GM19468 (cell line): Measurements from ENCODE around the gene RPTOR.
"Not testable (repeated sequence)": the region's sequence is repeated elsewhere in the genome, so short reads cannot be mapped to it uniquely, and the experiment has no call there.

Experiments used
- ATAC-seq: cut with Tn5 transposase; IDR thresholded peaks from one replicate; pipeline ENCODE4 v1.9.1; 2021; ENCODE audit warnings: mild to moderate bottlenecking, moderate library complexity, moderate number of reproducible peaks; ENCODE audit not compliant: unreplicated experiment; ENCODE audit errors: extremely low read depth

Gene RPTOR

DNA sequence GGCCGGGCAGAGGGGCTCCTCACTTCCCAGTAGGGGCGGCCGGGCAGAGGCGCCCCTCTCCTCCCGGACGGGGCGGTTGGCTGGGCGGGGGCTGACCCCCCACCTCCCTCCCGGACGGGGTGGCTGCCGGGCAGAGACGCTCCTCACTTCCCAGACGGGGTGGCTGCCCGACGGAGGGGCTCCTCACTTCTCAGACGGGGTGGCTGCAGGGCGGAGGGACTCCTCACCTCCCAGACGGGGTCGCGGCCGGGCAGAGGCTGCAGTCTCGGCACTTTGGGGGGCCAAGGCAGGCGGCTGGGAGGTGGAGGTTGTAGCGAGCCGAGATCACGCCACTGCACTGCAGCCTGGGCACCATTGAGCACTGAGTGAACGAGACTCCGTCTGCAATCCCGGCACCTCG is 7.3 kb upstream of the RPTOR start:
- ATAC-seq: not testable (repeated sequence)

DNA sequence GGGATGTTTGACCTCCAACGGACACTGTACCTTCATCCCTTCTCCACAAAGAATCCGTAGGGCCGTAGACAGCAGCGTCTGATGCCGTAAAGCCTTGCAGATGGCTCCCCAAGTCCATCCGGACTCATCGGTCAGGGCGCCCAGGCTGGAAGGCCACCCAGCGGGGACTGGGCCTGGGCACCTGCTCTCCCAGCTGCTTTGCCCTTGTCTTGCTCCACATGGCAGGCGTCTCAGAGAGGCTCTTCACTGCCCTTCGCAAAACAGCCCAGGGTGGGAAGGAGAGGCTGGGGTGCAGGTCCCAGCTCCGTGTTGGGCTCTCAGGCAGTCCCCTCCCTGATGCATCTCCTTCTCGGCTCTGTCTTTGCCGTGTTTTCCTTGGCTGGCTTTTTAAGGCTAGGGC is 6.2 kb upstream of the RPTOR start:
- ATAC-seq: no peak

DNA sequence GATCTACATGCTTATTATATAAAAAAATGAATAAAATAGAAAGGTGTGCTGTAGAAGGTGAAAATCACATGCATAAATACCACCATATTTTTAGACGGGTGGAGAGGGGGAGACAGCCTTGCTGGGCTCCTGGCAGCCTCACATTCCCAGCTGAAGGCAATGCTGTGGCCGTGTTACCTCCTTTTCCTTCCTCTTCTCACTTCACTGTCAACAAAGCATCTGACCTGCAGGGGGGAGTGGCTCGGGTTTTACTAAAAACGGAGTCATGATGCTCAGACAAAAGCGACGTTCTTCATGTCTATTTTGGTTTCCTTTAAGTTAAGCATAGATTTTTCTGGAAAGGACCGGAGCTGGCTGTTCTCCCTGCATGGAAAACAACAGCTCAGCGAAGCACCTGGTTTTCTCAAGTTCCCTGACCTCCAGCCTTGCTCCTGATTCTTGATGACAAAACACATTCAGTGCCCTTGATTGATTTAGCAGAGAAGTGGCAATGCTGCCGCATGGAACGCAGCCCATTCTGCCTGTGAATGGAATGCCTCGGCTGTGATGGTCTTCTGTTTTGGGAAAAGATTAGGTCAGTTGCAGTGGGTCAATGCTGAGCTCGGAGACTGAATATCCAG is 5.5 kb upstream of the RPTOR start:
- no peak for ATAC-seq

DNA sequence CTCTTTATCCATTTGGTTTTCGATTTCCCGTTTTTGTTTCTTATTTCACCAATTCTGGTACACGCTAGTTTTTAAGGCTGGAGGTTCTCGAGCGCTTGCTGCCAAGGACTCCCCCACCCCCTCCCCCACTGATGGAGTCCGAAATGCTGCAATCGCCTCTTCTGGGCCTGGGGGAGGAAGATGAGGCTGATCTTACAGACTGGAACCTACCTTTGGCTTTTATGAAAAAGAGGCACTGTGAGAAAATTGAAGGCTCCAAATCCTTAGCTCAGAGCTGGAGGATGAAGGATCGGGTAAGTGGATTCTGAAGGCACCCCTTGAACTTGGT is 825 bp downstream of the RPTOR start:
- no peak for ATAC-seq

DNA sequence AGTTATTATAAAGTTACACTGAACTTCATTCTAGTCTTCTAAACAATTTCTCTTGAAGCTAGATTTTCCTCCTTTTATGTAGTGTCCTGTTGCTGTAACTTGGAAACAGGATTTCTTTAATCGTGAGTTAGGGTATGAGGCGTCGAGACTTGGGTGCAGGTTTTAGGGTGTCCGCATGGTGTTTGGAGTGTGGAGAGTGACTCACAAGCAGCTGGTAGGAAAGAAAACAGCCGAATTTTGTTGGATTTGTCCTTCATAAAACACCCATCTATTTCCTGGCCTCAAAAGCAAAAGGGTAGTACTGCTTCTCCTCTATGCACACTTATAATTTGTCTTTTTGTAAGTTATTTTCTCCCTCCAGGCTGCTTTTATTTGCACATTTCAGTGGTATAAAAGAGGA is 1.6 kb downstream of the RPTOR start:
- no peak for ATAC-seq

DNA sequence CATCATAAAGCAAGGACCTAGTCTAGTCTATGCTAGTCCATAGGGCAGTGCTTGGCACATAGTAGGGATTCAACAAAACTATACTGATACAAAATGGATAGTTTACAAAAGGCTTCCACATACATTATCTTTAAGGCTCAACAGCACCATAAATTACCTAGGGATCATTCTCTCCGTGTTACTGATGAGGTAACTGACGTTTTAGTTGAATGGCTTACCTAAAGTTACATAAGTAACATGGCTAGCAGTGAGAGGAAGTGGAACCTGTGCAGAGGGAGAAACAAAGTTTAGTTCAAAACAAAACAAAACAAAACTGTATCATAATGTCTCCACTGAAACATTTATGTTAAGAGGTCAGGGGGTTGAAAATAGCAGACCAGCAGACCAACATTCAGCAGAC is 7.9 kb downstream of the RPTOR start:
- ATAC-seq: no peak

DNA sequence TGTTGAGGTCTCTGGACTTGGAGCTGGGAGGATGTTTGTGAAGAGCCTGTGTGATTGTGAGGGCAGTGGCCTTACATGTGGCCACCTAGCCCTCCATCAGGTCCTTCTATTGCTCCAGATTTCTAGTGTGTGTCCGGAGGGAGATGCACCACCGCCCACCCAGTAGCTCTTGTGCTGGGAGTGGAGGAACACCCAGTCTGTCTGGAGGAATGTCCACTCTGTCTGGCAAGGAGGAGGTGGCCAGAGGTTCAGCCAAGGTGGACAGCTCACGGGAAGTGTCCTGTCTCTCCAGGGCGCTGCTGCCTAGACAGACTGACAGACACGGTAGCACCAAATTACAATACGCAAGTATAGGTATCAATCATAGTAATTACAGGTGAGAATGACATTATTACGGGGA is 10.6 kb downstream of the RPTOR start:
- no peak for ATAC-seq

DNA sequence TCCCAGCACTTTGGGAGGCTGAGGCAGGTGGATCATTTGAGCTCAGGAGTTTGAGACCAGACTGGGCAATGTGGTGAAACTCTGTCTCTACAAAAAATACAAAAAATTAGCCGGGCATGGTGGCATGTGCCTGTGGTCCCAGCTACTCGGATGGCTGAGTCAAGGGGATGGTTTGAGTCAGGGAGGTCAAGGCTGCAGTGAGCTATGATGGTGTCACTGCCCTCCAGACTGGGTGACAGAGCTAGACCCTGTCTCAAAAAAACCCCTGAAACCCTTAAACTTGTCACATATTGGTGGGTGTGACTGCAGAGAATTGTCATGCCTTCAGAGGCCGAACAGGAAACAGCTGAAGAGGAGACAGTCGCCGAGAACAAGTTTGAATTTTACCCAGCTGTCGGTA is 13.4 kb downstream of the RPTOR start:
- ATAC-seq: no peak

DNA sequence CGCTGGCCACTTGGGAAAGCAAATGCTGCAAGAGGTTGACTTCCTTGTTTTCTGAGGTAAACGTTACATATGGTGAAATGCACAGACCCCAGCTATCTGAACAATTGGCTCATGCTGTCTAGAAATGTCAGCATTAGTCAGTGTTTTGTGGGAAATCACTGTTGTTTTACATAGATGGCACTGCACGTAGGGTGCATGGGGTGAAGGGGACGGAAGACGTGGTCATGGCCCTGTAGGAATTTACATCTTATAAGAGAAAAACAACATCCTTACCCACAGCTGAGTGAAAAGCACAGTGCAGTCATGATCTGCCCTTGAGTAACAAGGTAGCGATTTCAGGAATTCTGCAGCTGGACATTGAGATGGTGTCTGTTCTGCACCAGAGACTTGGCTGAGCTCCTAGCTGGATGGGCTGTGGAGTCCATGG is 15.2 kb downstream of the RPTOR start:
- ATAC-seq: no peak

DNA sequence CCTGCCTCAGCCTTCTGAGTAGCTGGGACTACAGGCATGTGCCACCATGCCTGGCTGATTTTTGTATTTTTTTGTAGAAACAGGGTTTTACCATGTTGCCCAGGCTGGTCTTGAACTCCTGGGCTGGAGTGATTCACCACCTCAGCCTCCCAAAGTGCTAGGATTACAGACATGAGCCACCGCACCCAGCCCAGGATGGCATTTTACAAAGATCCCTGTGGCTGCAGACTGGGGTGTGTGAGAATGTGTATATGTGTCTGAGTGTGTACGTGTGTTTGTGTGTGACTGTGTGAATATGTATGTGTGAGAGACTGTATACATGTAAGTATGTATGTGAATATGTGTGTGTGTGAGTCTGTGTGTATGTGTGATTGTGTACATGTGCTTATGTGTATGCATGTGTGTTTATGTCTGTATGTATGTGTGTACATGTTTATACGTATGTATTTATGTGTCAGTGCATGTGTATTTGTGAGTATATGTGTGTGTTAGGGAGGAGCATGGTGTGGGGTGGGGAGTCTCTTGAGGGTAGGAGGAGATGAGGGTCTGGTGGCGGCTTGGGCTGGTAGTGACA is 17.0 kb downstream of the RPTOR start:
- ATAC-seq: no peak

DNA sequence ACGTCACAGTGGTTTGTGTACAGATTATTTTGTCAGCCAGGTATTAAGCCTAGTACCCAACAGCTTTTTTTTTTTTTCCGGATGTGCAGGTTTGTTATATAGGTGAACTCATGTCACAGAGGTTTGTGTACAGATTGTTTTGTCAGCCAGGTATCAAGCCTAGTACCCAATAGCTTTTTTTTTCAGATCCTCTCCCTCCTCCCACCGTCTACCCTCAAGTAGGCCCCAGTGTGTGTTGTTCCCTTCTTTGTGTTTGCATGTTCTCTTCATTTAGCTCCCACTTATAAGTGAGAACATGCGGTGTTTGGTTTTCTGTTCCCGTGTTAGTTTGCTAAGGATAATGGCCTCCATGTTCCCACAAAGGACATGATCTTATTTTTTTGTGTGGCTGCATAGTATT is 19.9 kb downstream of the RPTOR start:
- ATAC-seq: no peak

DNA sequence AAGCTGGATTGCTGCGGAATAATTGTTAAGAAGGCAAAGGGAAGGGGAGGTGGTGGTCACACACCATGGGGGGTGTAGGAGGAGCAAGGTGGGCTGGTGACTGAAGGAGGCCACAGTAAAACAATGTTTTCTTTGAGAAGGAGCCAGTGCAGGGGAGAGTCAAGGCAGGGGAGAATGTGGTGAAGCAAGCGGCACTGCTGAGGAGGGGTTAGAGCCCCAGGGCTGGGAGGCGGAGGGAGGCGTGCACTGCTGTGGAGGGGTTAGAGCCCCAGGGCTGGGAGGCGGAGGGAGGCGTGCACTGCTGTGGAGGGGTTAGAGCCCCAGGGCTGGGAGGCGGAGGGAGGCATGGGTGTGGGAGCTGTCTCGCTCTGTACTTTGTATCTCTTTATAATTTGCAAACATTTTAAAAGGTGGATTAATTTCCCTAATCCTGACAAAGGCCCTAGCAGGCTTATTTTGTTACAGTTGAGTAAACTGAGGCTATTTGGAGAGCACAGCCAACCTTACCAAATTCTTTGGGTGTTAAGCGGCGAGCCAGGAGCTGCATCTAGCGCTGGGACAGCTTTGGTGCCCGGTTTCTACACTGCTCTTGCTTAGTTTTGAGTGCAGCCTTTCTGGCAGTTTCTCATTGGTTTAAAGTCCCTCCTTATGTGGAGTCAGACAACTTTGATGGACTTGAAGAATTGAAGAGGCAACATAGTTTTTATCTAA is 20.9 kb downstream of the RPTOR start:
- ATAC-seq: no peak

DNA sequence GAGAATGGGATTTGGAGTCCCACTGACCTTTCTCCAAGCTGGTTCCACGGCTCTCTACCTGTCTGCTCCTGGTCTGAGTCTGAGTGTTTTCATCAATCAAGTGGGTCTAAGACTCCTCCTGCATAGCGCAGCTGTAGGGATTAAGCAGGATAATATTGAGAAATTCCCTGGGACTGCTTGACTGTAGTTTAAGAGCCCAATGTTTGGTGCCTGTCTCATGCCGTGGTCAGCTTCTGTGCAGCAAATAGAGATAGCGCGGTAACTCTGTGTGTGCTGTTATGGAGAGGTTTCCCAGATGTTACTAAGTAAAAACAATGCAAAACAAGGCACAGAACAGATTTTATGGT is 21.4 kb downstream of the RPTOR start:
- ATAC-seq: no peak

DNA sequence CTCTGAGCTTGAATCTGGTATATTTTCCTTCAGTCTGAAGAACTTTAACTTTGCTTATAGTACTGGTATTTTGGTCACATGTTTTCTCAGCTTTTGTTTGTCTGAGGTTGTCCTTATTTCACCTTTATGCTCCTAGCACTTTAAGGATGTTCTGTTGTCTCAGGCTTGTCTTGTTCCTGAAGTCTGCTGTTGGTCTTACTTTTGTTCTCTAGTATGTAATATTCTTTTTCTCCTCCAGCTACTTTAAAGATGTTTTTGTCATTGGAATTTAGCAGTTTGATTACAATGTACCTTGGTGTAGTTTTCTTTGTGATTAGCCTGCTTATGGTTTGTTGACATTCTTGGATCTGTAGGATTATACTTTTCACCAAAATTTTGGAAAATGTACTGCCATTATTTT is 23.6 kb downstream of the RPTOR start:
- no peak for ATAC-seq

DNA sequence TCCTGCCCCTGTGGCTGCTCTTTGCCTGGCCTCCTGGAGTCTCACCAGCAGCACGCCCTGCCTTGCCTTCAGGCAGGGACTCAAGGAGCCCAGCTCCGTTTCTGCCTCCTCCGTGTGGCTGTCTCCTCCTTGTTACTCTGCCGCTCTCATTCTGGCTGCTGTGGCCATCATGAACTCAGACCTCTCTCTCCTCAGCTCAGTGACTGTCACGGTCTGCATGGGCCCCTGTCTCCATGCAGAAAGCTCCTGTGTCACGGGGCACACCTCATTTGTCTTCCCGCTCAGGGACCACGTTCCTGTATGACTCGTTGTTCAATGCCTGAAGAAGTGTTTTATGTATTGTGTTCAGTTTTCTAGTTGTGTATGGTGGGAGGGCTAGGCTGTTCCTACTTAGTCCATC is 25.3 kb downstream of the RPTOR start:
- ATAC-seq: no peak

DNA sequence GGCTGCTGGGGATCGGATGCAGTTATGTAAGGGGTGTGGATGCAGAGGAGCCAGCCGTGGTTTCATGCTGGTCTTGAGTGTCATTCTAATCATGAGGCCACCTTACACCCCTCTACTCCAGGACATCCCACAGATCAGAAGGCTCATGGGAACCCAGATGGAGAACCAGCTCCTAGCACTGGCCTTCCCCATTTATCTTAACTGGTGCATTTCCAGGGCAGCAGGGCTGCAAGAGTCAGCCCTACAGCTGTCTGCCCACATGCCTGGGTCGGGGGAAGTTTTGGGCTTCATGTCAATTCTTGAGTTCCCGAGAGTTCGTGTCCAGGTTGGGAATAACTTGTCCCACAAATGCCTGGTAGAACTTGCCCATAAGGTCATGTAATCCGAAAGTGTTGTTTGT is 29.1 kb downstream of the RPTOR start:
- ATAC-seq: no peak

DNA sequence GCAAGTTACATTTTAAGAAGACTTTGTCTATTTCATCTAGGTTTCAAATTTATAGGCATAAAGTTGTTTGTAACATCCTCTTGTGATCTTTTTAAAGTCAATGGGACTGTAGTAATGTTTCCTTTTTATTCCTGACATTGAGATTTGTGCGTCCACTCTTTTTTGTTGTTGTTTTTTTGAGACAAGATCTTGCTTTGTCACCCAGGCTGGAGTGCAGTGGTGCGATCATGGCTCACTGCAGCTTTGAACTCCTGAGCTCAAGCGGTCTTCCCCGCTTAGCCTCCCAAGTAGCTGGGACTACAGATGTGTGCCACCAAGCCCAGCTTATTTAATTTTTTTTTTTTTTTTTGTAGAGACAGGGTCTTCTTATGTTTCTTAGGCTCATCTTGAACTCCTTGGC is 29.9 kb downstream of the RPTOR start:
- no peak for ATAC-seq

DNA sequence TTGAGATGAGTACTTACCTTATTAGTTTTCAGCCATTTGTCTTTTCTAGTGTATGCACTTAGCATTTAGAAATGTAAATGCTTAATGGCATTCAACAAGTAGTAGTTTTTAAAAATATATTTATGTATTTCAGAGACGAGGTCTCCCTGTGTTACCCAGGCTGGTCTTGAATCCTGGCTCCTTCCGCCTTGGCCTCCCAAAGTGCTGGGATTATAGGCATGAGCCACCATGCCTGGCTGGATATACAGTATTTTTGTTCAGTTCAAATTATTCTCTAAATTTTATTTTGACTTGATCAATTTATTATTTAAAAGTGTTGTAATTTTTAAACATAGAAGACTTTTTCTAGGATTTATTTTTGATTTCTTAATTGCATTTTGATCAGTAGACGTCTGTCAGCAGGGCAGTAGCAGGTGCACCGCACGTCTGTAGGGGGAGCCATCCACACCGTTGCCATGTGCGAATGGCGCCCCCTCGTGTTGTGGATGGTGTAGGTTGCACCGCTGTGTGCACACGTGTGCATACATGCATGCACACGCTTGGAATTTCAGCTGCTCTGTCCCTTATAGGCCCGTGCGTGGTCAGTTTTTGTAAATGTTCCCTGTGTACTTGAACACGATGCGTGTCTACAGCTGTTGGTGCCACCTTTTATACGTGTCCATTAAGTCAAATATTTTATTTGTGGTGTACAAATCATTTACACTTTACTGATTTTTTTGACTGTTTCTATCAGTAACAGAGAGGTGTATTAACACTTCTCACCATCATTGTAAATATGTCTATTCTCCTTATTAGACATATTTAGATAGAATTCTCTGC is 30.6 kb downstream of the RPTOR start:
- ATAC-seq: peak; percentile 42

DNA sequence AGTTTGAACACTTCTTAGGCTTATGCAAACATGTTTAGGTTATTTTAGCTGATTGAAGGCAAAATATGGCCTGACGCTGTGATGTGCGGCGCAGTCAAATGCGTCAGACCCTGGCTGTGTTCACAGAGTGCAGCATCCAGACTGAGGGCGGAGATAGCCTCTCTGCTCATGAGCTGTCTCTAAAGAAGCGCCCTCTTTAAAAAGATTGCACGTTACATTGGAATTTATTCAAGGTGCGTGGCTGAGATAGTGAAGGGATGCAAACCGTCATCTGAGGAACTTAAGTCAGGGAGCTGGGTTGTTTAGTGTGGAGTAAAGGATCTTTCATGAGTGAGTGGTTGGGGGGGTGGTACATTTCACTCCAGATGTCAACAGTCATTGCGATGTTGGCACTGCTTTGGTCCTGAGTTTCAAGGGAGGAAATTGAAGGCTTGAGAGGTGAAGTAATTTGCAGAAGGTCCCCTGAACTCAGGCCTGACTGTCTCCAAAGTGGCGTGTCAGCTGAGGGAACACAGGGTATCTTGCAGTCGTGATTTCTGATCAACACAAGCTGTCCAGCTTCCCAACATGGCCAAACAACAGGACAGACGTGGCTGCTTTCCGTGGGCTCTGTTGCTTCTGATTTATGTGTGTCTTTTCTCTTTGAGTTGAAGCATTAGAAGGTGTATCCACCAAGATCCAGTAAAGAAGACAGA is 33.4 kb downstream of the RPTOR start:
- ATAC-seq: no peak

DNA sequence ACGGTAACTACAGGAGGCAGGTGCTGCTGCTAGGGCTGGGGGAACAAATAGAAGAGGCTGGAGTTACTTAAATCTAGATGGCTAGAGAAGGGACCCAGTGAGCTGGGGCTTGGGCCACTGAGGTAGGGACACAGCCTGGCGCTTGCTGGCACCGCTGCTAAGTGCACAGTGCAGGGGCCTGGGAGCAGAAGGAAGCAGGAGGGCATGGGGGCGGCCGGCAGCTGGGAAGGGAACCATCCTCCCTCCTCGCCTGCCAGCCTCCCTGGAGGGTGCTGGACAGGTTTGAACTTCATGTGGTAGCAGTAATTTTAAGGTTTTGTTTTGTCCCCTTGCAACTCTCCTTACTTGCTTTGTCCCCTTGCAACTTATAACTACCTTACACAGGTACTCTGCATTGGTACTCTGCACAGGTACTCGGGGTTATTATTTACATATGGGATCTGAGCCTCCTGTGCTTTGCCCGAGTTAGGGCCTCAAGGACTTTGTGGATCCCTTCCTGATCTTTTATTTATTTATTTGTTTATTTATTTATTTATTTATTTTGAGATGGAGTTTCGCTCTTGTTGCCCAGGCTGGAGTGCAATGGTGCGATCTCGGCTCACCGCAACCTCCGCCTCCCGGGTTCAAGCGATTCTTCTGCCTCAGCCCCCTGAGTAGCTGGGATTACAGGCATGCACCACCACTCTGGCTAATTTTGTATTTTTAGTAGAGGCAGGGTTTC is 34.2 kb downstream of the RPTOR start:
- not testable (repeated sequence) for ATAC-seq
